Dermis lymphatic vessel endothelial cell (primary cell): Measurements from ENCODE around the gene SAT1. TPM values are rescaled to one million over a fixed set of nuclear protein-coding genes. Genes with fewer than 3 reads are reported as not detected.

Source experiments
- total RNA-seq: library from RNA; depleted of rRNA; stranded (reverse); fragments of >200 nt; gene quantifications from 2 replicates; pipeline ENCODE4 v1.2.1, GENCODE V29; 2014

The SAT1 gene
- total RNA-seq = 208 and 366 TPM in 2 replicates

GRCh38 chrX:23782863-23783588 is at the start of gene SAT1:
TSS of gene SAT1 (plus strand) at chrX:23783173. CDS start at chrX:23783352, 179 bp downstream.

DNA sequence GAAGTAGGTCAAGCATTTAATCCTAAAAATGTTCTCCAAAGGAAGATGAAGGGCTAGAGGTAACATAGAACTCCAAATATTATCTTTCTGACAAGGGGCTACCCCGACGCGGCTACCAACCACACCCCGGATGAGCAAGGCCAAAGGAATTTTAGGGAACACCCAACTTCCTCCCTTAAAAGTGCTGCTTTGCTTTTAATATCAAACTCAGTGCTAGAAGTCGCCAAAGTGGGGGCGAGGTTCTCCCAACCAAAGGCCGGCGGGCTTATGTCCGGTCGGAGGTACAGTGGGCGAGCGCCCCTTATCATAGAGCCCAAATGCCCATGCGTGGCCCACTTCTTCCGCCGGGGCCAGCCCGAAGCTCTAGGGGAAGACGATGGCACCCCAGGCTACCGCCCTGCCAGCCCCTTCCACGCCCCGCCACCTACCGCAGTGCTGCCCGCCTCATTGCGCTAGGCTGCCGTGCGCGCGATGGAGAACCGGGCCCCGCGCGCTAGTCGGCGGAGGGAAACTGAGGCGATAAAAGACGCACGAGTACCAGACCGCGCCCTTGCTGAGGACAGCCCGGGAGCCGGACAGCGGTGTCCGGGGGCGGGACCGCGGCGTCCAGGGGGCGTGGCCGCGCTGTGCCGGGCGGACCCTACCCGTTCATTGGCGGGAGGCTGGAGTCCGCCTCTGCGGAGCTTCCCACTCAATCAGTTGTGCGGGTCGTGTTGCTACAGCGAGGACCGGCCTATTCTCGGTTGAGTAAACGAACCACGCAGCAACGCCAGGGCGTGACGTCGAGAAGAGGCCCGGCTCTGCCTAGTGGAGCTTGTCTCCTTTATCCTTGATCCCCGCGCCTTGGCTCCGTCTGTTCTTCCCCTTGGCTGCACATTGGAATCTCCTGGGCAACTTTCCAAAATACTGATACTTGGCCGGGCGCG is 40.0 kb upstream of the SAT1 start, which contains the start of gene ACOT9:
Gene ACOT9, minus strand, starts transcription at position 580 of the 926 bp plus-strand sequence. Its CDS starts 132 bp downstream, at position 448.

Other genes starting within 250 kb of the SAT1 start
- 145 and 168 TPM in 2 replicates for gene PRDX4, start 115.7 kb upstream of the SAT1 start, total RNA-seq
- 84.7 and 93.3 TPM in 2 replicates for gene ACOT9, start 39.9 kb upstream of the SAT1 start, total RNA-seq
- 4.1 and 5.2 TPM in 2 replicates for gene APOO, start 124.8 kb downstream of the SAT1 start, total RNA-seq
- under 0.01 TPM in 1 of 2 replicates, not detected in the other for gene CXorf58, start 124.8 kb downstream of the SAT1 start, total RNA-seq
- gene KLHL15, start 244.0 kb downstream of the SAT1 start, total RNA-seq = 9.5 and 11.5 TPM in 2 replicates